Dedifferentiated amniotic fluid mesenchymal stem cell (primary cell): ENCODE data around the gene POLE2.
"Not testable (repeated sequence)": the region's sequence is repeated elsewhere in the genome, so short reads cannot be mapped to it uniquely, and the experiment has no call there.

ENCODE experiments used
- DNase-seq: peaks from one replicate; pipeline ENCODE4 v3.0.0-alpha.2; 2016; ENCODE audit errors: extremely low spot score

POLE2 gene

DNA sequence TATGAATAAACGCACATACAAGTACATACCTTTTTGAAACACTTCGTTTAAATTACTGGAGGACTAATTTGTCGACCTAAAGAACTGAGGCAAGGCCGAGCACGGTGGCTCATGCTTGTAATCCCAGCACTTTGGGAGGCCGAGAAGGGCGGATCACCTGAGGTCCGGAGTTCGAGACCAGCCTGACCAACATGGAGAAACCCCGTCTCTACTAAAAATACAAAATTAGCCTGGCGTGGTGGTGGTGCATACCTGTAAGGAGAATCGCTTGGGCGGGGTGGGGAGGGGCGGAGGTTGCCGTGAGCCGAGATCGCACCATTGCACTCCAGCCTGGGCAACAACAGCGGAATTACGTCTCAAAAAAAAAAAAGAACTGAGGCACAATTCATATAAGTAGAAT, 68.7 kb downstream of the POLE2 start:
- DNase-seq = not testable (repeated sequence)

DNA sequence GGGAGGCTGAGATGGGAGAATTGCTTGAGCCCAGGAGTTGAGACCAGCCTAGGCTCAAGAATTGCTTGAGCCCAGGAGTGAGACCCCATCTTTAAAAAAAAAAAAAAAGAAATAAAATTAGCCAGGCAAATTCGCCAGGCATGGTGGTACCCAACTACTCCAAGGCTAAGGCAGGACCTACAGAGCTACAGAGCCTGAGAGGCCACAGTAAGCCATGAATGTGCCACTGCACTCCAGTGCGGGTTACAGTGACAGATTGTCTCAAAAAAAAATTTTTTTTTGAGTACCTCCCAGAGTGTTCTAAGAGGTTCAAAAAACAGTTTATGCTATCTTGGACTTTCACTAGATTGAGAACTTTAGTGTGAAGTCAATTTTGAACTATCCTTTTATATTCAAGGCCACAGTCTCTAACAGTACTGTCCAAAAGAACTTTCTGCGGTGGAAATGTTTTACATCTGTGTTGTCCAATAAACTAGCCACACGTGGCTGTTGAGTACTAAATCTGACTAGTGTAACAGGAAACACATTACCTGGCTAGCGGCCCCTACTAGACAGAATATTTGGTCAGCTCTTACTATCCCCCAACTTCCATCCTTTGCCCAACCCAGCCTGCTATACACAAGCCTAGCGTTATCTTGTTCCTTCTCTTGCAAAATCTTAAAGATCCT, 70.0 kb downstream of the POLE2 start:
- DNase-seq = no peak

DNA sequence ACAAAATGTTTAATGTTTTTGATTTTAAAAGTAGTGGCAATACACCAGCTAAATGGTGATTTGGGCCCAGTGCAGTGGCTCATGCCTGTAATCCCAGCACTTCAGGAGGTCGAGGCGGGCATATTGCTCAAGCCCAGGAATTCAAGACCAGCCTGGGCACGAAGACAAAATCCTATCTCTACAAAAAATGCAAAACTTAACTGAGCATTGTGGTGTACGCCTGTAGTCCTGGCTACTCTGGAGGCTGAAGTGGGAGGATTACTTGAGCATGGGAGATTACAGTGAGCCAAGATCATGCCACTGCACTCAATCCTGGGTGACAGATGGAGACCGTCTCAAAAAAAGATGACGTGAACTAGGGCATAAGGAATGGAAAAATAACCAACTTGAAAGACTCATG, 72.2 kb downstream of the POLE2 start:
- no peak for DNase-seq

DNA sequence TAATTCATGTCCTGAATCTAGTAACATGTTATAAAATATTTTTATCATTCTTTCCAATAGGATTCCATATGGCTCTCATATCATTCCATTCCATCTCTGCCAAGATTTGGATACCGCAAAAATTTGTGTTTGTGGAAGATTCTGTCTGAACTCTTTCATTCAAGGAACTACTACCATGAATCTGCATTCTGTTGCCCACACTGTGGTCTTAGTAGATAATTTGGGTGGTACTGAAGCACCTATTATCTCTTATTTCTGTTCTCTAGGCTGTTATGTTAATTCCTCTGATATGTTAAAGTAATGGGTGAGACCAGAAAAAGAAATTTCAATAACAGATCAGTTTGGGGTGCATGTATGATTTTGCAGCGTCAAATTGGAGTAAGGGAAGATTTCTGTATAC, 73.8 kb downstream of the POLE2 start:
- DNase-seq = no peak

DNA sequence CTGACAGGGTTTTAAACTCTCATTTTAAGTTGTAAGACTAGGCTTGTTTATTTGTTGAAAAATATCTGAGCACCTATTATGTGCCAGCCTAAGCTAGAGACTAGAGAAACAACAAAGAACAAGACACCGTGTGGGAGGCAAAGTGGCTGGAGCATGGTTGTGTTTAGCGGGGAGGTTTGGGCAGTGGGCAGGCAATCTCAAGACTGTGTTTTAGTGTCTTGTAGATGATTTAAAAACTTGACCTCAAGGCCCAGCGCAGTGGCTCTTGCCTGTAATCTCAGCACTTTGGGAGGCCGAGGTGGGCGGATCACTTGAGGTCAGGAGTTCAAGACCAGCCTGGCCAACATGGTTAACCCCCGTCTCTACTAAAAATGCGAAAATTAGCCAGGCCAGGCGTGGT, 75.3 kb downstream of the POLE2 start:
- no peak for DNase-seq

DNA sequence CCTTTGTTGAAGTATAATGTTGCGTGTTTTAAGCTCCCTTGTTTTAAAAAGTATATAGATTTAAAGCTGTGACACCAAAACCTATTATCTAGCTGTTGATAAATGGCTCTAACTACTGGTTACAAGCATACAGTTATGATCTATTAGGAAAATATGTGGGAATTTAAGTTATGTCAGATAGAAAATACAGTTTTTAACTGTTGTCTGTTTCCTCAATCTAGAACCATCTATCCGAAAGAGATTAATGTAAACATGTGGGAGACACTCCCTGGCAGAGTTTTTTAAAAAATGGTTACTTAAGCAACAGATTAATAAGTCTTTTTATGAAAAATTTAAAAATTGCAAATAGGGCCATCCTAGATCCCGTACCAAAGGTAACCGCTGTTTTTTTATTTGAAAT, 75.8 kb downstream of the POLE2 start:
- no peak for DNase-seq

DNA sequence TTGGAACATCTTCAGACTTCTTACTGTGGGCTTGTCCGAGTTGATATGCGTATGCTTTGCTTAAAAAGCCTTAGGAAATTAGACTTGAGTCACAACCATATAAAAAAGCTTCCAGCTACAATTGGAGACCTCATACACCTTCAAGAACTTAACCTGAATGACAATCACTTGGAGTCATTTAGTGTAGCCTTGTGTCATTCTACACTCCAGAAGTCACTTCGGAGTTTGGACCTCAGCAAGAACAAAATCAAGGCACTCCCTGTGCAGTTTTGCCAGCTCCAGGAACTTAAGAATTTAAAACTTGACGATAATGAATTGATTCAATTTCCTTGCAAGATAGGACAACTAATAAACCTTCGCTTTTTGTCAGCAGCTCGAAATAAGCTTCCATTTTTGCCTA, 80.4 kb downstream of the POLE2 start:
- no peak for DNase-seq

DNA sequence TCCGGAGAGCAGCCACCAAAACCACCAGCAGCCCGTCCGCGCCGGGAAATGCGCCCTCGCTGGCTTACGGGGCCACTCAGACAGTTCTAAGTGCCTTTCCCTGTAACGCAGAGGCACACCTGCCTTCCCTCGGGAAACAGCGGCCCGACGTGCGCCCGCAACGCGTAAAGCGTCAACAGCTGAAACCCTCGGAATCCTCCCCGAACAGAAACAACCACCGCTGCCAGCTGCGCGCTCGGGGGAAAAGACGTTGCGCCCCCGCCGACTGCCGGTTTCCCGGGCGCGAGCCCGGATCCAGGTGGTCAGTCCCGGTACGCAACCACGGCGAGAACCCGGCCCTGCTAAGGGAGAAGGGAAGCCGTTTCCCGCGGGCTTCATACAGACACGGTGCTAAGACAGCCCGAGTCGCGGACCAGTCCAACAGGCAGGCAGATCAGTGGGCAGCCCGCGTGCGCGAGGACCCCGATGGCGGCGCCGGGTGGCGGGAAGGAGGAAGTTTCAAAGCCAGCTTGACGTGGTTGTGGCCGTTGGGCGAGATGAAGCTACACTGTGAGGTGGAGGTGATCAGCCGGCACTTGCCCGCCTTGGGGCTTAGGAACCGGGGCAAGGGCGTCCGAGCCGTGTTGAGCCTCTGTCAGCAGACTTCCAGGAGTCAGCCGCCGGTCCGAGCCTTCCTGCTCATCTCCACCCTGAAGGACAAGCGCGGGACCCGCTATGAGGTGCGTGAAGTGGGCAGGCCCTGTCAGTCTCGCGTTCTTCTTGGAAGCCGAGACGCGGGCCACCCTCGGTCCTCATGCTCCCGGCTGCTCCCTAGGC, 89.3 kb downstream of the POLE2 start, which contains the start of gene LRR1:
Gene LRR1, plus strand, starts transcription at position 456 of the 816 bp plus-strand sequence. Its CDS starts 81 bp downstream, at position 537.
- peak; percentile 63 for DNase-seq

DNA sequence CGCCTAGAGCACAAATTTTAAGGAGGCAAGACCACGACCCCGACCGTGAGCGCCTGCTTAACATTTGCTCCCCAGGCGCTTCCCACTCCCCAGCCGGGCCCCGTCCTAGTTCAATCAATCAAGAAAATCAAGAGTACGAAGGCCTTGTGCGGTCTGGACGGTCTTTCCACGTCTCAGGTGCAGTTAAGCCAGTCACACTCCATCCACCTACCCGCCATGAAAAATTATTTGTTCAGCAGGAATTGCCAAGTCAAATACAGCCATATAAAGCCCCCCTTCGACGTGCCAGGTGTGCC, 89.9 kb downstream of the POLE2 start:
- DNase-seq = no peak

DNA sequence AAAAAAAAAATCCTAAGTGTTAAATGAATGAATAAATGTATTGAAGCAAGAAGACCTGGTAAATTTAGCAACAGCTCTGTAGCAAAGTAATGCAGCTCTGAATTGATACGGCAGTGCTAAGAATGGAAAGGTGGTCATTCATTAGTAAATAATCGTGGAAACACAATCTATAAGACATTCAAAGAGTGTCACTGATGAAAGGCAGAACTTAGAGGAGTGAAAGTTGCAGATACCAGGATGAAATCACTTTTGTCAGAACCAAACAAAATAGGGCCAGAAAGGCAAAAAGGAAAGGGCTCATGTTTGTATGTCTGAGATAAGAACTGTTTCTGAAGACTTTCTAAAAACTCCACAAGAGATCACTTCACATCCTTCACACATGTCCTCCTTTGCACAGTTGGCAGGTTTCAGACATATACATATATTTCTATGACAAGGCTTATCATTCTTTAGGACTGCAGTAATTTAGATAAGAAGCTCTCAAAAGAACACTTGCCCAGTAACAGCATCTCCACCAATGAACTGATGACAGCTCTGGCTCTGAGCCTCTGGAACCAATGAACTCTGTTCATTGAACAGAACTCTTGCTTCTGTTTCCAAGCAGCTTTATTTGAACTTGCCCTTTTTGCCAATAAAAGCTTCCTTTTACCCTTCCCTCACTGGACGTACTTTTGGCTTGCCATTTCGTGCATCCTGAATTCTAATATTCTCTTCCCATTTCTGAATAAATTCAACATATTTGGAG, 93.5 kb downstream of the POLE2 start:
- DNase-seq = peak; percentile 42
